Measurements from ENCODE around the gene MUC7.

DNA sequence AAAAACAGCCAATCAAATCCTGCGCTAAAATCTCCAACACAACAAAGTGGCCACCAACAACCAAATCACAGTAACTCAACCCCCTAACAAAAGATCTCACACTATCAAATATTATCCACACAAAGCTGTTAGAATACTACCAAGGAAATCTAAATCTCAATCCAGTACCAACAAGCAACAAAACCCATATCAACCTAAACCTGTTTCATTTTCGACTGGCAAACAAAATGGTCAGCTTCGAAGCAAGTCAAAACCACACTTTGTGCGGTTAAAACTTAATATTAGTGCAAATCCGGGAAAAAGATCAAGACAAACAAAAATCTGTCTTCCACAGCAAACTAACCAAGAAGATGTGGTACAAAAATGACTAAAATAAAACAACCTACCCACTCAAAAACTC lies 28.7 kb upstream of the MUC7 start:
- TF ChIP-seq POLR2A (IDR thresholded peaks at IDR 0.05) (no peak), CTCF (IDR thresholded peaks at IDR 0.05 in 8 of 11, conservative IDR thresholded peaks at IDR 0.05 in 3 of 11) (no peak), POLR2AphosphoS5 (IDR thresholded peaks at IDR 0.05) (no peak)
